Hepatocyte (in vitro differentiated cells): Measurements from ENCODE around the gene IFNGR2.

Source experiments
- EZH2phosphoT487 ChIP-seq: fragments of 200-600 bp; sonication (generic); IDR thresholded peaks from one replicate; pipeline ENCODE4 v1.6.1; 2018; ENCODE audit warnings: antibody characterized with exemption, mild to moderate bottlenecking, low read depth, moderate library complexity; ENCODE audit not compliant: unreplicated experiment, severe bottlenecking
- TF ChIP-seq, protein P1 (sequence below): fragments of 200-600 bp; sonication (generic); IDR thresholded peaks from 2 replicates; pipeline ENCODE4 v1.5.1; 2016; ENCODE audit warnings: antibody characterized with exemption, mild to moderate bottlenecking; ENCODE audit not compliant: poor library complexity

DNA sequence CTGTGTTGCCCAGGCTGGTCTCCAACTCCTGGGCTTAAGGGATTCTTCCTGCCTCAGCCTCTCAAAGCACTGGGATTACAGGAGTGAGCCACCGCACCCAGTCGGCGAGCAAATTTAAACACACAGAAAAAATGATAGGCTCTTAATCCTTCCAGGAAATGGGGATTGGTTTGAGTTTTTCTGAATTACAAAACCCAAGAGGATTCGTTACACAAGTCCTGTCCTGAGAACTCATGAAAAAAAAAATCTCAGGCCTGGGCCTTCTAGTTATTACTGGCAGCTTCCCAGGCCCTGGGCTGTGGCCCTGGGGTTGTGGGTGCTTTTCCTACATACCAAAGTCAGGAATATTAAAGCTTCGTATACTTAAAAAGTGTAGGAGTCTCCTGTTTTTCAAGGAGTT lies 6.3 kb upstream of the IFNGR2 start:
- TF ChIP-seq, protein P1, sequence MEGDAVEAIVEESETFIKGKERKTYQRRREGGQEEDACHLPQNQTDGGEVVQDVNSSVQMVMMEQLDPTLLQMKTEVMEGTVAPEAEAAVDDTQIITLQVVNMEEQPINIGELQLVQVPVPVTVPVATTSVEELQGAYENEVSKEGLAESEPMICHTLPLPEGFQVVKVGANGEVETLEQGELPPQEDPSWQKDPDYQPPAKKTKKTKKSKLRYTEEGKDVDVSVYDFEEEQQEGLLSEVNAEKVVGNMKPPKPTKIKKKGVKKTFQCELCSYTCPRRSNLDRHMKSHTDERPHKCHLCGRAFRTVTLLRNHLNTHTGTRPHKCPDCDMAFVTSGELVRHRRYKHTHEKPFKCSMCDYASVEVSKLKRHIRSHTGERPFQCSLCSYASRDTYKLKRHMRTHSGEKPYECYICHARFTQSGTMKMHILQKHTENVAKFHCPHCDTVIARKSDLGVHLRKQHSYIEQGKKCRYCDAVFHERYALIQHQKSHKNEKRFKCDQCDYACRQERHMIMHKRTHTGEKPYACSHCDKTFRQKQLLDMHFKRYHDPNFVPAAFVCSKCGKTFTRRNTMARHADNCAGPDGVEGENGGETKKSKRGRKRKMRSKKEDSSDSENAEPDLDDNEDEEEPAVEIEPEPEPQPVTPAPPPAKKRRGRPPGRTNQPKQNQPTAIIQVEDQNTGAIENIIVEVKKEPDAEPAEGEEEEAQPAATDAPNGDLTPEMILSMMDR: no peak
- TF ChIP-seq EZH2phosphoT487: no peak
